Left lung (tissue), 10 donors: ENCODE data around the gene ZNF407. TPM values are rescaled to one million over a fixed set of nuclear protein-coding genes. Genes with fewer than 3 reads are reported as not detected.

Experiments
- ATAC-seq: fragments of 200-7000 bp; cut with Tn5 transposase; one replicate; pipeline ENCODE4 v1.9.1; 2020; ENCODE audit warnings: moderate library complexity
- DNase-seq, 4 donors: peaks; one replicate each; pipeline ENCODE4 v3.0.0-alpha.2; 2013 to 2020
- H3K27ac ChIP-seq, 2 donors: fragments of 200-600 bp; sonication (generic) in 1 of 2; one replicate each; pipeline versions ENCODE4 v1.5.0 to v1.8.0; 2020 to 2021
- H3K27me3 ChIP-seq, 2 donors: fragments of 200-600 bp; sonication (generic) in 1 of 2; one replicate each; pipeline versions ENCODE4 v1.5.0 to v1.8.0; 2020 to 2021
- H3K36me3 ChIP-seq, 2 donors: fragments of 200-600 bp; sonication (generic) in 1 of 2; one replicate each; pipeline versions ENCODE4 v1.5.0 to v1.8.0; 2020 to 2021
- H3K4me1 ChIP-seq, 2 donors: fragments of 200-600 bp; one replicate each; pipeline ENCODE4 v1.8.0; 2021
- H3K4me3 ChIP-seq, 2 donors: fragments of 200-600 bp; sonication (generic) in 1 of 2; one replicate each; pipeline versions ENCODE4 v1.5.0 to v1.8.0; 2020 to 2021; ENCODE audit warnings: mild to moderate bottlenecking in 1 of 2
- H3K9me3 ChIP-seq, 2 donors: fragments of 200-600 bp; sonication (generic) in 1 of 2; one replicate each; pipeline versions ENCODE4 v1.5.0 to v1.8.0; 2020 to 2021
- intact Hi-C, 2 donors: fragments of 100-400 bp; cut with DNase I; formaldehyde crosslinking; loops; one replicate each; pipeline versions ENCODE4 v1.11.2 to v1.14.2; 2022
- polyA plus RNA-seq, 6 donors: library from polyadenylated mRNA; unstranded; fragments of 120-200 nt; gene quantifications; one replicate each; pipeline ENCODE4 v1.2.1, GENCODE V29; 2013; ENCODE audit not compliant: insufficient read length in 6 of 6
- total RNA-seq, 2 donors: library from RNA; stranded (reverse); fragmentation: NEBNext Ultra II Directional; extraction: Animal tissue kit (Norgen Biotek cat#: 25700); gene quantifications; one replicate each; pipeline ENCODE4 v1.2.1, GENCODE V29; 2021
- TF ChIP-seq, protein P1 (sequence below), 2 donors: fragments of 200-600 bp; sonication (generic) in 1 of 2; IDR thresholded peaks; one replicate each; pipeline versions ENCODE4 v1.5.0 to v1.8.0; 2021; ENCODE audit warnings: antibody characterized with exemption in 2 of 2
- donor health status: DM: no; HTN: yes; CAD: no.
- donor health status: DM: no; HTN: no; CAD: no.

Gene ZNF407
- total and polyA plus RNA-seq, 8 donors, result 10.3 to 16.7 (median 11.3) TPM

DNA sequence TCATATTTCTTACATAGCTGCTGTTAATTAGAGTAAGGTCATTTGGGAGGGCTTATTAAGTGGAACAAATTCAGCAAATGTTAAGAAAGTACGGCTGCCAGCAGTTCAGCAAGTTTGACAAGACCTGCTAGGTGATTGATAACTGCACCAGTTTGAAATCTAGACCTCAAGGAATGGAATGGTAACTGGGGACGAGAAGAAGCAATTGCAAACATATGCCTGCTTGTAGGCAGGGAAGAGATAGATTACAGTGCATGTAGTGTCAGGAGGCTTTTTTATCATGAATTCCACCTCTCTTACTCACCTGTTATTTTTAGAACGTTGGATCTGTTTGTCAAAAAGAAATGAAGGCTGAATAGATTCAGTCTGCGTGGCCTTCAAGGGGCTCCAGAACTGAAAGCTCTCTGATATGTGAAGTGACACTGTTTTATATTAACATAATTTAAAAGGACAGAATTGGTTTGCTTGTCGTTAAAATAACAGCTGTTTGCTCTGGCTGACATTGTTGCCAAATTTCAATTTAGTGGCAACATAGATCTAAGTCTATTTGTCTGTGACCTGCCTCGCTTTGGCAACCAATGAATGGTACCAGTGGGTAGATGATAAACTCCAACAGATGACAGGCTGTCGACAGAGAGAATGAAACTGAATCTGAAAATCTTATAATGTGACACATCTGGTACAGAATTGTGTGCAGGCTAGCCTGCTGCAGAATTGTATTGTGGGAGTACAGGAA lies 199.3 kb downstream of the ZNF407 start:
- intact Hi-C loops, result no loop called here
- Histone ChIP-seq H3K9me3 (no peaks in the 10 kb centered on the region), H3K4me1 (peaks cover 0 to 4% of the 10 kb centered on the region in 2 donors), H3K27me3 (no peaks in the 10 kb centered on the region), H3K4me3 (no peak overlapping the region), H3K36me3 (no peaks in the 10 kb centered on the region), H3K27ac (no peak overlapping the region)
- DNase-seq, result no peak
- ATAC-seq, result peak; percentile 22
- TF ChIP-seq, protein P1, sequence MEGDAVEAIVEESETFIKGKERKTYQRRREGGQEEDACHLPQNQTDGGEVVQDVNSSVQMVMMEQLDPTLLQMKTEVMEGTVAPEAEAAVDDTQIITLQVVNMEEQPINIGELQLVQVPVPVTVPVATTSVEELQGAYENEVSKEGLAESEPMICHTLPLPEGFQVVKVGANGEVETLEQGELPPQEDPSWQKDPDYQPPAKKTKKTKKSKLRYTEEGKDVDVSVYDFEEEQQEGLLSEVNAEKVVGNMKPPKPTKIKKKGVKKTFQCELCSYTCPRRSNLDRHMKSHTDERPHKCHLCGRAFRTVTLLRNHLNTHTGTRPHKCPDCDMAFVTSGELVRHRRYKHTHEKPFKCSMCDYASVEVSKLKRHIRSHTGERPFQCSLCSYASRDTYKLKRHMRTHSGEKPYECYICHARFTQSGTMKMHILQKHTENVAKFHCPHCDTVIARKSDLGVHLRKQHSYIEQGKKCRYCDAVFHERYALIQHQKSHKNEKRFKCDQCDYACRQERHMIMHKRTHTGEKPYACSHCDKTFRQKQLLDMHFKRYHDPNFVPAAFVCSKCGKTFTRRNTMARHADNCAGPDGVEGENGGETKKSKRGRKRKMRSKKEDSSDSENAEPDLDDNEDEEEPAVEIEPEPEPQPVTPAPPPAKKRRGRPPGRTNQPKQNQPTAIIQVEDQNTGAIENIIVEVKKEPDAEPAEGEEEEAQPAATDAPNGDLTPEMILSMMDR (IDR thresholded peaks at IDR 0.05), result no peak

DNA sequence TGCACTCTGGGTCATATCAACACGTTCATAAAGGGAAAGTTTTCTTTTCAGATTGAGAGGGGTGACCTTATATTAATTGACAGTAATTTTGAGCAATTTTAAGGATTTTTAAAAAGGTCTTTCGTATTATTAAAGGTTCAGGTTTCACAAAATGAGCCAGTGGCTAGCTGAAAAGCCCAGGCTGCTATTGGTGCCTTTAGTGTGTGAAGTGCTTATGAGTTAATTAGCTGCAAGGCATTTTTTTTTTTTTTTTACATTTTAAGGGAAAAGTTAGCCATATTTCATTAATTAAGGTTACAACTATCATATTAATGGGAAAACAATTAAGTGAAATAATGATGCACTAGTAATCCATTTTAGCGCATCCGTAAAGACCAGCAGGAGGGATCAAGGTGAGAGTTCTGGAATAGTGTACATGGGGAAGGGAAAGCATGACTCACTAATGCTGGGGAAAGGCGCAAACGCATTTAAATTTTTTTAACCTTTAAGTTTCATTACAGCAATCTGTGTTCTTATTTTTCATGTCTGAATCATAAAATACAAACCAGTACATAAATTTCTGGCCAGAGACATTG lies 200.0 kb downstream of the ZNF407 start:
- H3K4me3 ChIP-seq, result no peak overlapping the region
- H3K36me3 ChIP-seq, result no peaks in the 10 kb centered on the region
- TF ChIP-seq, protein P1 (IDR thresholded peaks at IDR 0.05), result no peak
- no peaks in the 10 kb centered on the region for H3K9me3 ChIP-seq
- no peaks in the 10 kb centered on the region for H3K27me3 ChIP-seq
- DNase-seq, result no peak
- no peak overlapping the region for H3K27ac ChIP-seq
- ATAC-seq, result no peak
- intact Hi-C loops, result no loop called here
- peaks cover 0 to 4% of the 10 kb centered on the region in 2 donors for H3K4me1 ChIP-seq

DNA sequence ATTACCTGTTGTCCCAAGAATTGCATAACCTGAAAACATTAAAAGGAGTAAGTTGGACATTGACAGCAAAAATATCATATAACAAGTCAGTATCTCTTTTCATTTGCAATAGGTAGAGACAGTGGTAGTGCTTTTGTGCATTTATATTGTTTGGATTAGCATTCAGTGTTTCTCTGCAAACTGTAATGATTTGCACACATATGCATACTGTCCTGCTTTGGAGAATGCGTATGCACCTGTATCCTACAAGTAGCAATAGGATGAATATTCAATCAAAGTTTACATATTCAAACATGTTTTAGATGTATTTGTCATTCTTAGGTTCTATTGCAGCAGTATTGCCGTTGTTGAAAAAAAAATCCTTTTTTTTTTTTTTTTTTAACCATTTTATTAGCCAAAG lies 201.9 kb downstream of the ZNF407 start:
- H3K27ac ChIP-seq, result no peak overlapping the region
- ATAC-seq (no peak), DNase-seq (no peak)
- peaks cover 0 to 4% of the 10 kb centered on the region in 2 donors for H3K4me1 ChIP-seq
- no peaks in the 10 kb centered on the region for H3K27me3 ChIP-seq
- H3K36me3 ChIP-seq, result no peaks in the 10 kb centered on the region
- TF ChIP-seq, protein P1 (IDR thresholded peaks at IDR 0.05), result no peak
- H3K9me3 ChIP-seq, result no peaks in the 10 kb centered on the region
- intact Hi-C loops, result no loop called here
- no peak overlapping the region for H3K4me3 ChIP-seq

DNA sequence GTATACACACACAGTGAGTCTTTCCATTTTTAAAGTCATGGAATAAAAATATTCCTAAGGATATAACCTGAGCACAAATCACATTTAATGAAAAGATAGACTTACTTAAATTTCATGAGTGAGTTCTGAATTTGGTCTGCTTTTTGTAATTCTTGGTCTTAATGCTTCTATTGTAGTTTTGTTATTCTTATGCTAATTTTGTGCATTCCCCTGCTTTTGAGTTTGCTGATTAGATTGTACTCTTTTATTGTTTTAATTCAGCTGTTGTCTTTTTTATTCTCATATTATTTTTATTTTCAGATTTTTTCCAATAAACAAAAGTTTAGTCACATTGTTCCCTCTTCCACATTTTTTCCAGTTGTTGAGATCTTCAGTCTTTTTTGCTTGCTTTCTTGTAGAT lies 202.4 kb downstream of the ZNF407 start:
- Histone ChIP-seq H3K36me3 (no peaks in the 10 kb centered on the region), H3K27ac (no peak overlapping the region), H3K27me3 (no peaks in the 10 kb centered on the region), H3K4me1 (peaks cover 0 to 4% of the 10 kb centered on the region in 2 donors), H3K4me3 (no peak overlapping the region), H3K9me3 (no peaks in the 10 kb centered on the region)
- no peak for ATAC-seq
- DNase-seq, result no peak
- TF ChIP-seq, protein P1 (IDR thresholded peaks at IDR 0.05), result no peak
- intact Hi-C loops, result no loop called here

DNA sequence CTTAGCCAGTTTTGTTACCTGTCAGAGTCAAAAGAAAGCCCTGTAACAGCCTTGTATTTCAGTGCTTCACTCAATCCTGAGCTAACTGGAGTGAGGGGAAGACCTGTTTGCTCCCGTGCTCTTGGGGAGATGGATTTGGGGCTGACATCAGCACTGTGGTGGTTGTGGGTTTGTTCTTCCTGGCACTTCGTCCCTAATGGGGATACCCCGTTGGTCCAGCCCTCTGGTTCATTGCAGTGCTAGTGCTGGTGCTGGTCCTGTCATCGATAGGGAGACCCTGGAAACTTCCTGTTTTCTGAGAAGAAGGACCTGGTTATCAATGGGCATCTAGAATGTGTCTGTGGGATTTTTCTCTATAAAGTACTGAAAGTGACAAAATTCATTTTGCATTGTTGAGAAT lies 205.4 kb downstream of the ZNF407 start:
- ATAC-seq, result no peak
- DNase-seq, result no peak
- peaks cover 0 to 5% of the 10 kb centered on the region in 2 donors for H3K4me1 ChIP-seq
- intact Hi-C loops, result no loop called here
- no peaks in the 10 kb centered on the region for H3K27me3 ChIP-seq
- no peak overlapping the region for H3K27ac ChIP-seq
- TF ChIP-seq, protein P1 (IDR thresholded peaks at IDR 0.05), result no peak
- no peak overlapping the region for H3K4me3 ChIP-seq
- H3K36me3 ChIP-seq, result no peaks in the 10 kb centered on the region
- H3K9me3 ChIP-seq, result no peaks in the 10 kb centered on the region
